GM21360 (cell line): ENCODE results near the gene TOB1.

Experiments
- ATAC-seq: cut with Tn5 transposase; IDR thresholded peaks from one replicate; pipeline ENCODE4 v1.9.1; 2021; ENCODE audit warnings: mild to moderate bottlenecking, moderate library complexity; ENCODE audit not compliant: unreplicated experiment

TOB1 gene

DNA sequence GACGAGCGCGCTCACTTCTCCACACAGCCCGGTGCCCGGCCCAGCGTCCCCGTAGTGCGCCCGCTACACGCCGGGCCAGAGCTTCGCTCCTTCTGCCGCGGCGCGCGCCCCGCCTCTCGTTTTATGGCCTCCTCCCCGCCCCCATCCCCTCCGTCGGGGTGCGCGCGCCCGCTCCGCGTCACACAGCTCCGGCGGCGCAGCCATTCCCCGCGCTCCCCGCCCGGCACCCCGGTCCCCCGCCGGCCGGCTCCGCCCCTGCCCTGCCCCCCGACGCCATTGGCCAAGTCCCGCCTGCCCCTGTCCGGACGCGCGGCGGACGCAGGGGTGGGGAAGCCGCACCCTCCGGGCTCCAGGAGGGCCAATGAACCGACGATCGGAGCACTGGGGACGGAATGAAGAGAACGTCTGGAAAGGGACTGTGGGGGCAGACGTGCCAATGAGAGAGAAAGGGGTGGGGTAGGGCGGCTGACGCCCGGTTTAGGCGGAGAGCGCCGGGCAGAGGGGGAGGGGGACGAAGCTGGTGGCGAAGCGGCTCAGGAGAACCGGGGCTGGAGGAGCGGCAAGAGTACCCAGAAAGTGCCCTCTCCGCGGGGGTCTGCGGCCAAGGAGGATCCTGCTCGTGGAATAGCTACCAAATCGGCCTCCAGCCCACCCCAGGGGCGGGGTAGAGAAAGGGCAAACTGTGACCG is at the start of gene TOB1:
Gene TOB1, minus strand, starts transcription at position 94 of the 689 bp plus-strand sequence. CDS start 2,337 bp downstream, outside the sequence.
- peak; percentile 61 for ATAC-seq

DNA sequence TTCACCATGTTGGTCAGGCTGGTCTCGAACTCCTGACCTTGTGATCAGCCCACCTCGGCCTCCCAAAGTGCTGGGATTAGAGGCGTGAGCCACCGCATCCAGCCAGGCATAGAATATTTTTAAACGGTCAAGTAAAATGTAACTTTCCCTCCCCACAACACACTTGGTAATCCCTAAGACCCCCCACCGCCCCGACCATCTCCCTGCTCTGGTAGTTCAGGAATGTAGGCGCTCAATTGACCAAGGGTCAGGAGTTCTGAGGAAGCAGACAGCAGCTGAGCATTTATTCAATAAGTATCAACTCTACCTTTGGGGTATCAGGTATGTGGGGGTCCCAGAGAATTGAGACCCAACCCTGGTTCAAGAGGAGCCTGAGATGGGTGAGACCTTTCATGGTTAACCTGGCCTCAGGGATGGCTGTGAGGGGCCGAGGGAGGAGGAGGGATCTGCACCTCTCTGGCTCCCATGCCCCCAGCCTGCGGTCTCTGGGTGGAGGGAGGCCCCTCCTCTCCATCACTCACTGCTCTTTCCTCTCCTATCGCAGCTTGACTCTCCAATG is 48.4 kb upstream of the TOB1 start:
- no peak for ATAC-seq

GRCh38 chr17:50913120-50913519 is 47.0 kb upstream of the TOB1 start:
- no peak for ATAC-seq

- ATAC-seq: no peak
Measured at GRCh38 chr17:50911890-50912289, 45.7 kb upstream of the TOB1 start.

DNA sequence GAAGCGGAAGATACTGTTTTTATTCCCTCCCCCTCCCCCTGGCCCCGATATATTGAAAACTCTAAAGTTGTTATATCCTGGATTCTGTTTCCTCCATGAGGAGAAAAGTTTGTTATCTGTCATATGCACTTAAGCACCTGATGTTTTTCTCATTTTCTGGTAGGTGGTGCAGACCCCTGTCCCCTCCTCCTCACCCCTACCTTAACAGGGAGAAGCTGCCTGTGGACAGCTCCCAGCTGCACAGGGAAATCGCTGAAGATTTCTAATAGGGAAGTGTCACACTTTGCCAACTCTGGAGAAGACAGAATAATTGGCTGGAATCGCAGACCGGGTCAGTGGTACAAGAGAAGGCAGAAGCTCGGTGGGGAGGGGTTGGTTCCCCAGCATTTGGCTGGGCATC is 45.3 kb upstream of the TOB1 start:
- ATAC-seq: no peak

- ATAC-seq: no peak
Measured at GRCh38 chr17:50909765-50910605, 43.8 kb upstream of the TOB1 start.

DNA sequence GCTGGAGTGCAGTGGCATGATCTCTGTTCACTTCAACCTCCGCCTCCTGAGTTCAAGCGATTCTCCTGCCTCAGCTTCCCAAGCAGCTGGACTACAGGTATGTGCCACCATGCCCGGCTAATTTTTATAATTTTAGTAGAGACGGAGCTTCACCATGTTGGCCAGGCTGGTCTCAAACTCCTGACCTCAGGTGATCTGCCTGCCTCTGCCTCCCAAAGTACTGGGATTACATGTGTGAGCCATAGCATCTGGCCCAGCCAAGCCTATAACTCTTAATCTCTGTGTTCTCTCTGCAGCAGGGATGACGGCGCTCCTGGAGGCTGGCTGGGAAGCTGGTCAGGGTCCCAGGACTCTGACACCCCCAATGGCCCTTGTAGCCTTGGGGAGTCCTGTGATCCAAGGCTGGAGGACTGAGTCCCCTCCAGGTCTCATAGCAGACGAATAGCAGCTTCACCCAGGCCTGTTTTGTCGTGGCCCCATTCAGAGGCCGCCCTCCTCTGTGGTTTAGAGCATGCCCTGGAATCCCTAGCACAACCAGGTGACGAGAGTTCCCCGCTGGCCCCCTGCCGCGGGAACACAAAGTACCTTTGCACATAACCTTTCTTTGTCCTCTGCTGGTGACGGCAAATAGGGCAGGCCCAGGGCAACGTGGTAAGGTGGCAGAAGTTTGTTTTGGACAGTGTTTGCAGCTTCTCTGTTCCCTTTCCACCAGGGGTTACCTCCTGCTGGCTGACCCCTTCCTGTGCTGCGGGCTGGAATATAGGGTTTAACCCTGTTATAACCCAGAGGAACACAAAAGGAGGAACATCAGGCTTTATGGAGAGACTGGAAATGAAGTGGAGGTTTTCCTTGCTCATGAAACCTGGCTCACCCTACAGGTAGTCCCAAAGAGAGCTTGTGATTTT is 43.0 kb upstream of the TOB1 start:
- no peak for ATAC-seq

GRCh38 chr17:50908140-50908859 is 42.1 kb upstream of the TOB1 start:
- no peak for ATAC-seq

GRCh38 chr17:50906443-50906842 is 40.3 kb upstream of the TOB1 start:
- no peak for ATAC-seq

GRCh38 chr17:50905460-50905803 is 39.3 kb upstream of the TOB1 start:
- no peak for ATAC-seq

DNA sequence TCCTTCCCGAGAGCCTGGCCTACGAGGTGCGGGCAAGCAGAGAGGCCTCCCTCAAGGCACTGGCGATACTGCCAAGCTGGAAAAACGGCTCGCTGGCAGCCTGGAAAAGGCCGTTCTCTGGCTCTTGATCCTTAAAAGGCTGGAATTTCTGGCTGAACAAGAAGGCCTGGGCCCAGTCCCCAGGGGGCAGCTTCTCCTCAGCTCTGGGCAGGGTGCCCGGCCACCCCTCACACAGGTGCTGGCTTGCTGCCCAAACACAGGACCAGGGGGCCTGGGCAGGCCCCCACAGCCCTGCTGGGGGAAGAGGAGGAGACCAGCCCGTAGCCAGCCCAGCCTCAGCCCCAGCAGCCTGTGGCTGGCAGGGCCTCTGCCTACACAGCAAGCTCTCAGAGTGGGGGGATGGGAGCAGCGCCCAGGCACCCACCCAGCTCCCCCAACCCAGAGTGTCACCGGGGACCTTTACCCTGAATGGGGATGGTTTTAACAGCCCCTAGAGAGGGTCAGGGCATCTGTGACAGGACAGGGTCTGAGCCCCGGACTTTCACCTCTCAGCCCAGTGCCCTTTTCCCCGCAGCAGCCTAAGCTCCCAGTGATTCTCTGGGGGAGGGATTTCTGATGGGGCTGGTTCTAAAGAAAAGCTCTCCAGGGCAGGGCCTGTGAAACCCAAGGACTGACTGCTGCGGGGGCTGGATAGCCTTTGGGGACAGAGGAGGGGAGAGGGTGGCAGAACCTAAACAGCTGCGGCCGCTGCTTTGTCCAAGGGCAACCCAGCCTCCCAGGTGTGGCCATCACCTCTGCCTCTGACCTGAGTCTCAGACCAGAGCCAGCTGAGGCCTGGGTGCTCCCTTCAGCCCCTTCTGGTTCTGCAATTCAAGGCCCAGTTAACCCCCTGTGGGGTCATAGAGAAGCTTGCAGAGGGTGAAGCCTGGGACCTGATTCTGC is 38.6 kb upstream of the TOB1 start:
- no peak for ATAC-seq

- ATAC-seq: no peak
Measured at GRCh38 chr17:50903604-50904517, 37.7 kb upstream of the TOB1 start.

GRCh38 chr17:50902372-50903353 is 36.5 kb upstream of the TOB1 start:
- ATAC-seq: no peak

DNA sequence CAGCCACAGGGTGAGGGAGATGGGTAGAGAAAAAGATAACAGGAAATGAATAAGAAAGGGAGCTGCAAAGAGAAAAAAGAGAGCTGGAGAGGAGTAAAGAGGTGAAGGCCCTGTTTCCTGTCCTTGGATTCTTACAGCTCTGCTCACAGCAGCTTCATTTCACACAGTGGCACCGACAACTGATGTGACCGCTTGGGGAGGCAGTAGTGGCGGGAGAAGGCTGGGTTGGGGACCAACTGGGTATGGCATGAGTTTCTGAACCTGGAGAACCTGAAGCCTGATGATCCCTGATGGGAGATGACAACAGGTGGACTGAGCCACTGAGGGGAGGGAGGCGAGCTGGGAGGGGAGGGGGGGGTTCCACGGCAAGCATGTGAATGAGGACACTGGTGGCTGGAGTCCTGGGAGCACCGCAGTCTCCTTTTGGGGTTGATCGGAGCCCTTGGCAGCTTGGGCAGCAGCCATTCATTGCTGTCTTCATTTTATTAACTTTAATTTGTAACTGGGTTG is 34.3 kb upstream of the TOB1 start:
- no peak for ATAC-seq

- no peak for ATAC-seq
Measured at GRCh38 chr17:50899559-50900319, 33.6 kb upstream of the TOB1 start.

DNA sequence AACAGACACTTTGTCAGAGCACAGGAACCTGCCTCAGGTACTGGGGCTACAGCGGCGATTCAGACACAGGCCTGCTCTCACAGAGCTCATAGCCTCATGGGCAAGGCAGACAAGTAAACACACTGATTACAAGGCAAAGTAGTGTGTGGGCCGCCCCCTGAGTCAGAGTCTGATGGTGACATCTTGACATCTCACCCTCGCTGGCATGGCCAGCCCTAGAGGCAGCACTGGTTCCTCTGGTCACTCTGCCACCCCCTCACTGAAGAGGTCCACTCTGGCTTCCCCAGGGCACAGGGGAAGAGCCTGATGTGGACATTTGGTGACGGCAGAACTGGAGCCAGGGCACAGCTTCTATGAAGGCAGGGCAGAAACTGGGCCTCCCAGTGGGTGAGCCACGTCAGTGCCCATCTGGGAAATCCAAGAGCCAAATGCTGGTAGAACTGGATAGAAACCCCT is 32.9 kb upstream of the TOB1 start:
- ATAC-seq: no peak
